Sigmoid colon (tissue), 3 donors: ENCODE measurements around the gene PRKAG2.

ENCODE experiments used
- POLR2A ChIP-seq, 2 donors: fragments of 450-650 bp; IDR thresholded peaks; one replicate each; pipeline ENCODE4 v1.6.1; 2016; ENCODE audit warnings: antibody characterized with exemption in 2 of 2, mild to moderate bottlenecking in 2 of 2, moderate library complexity in 2 of 2
- TF ChIP-seq, protein P1 (sequence below), 4 experiments: fragments of 450-650 bp in 3 of 4; fragments of 200-600 bp in 1 of 4; IDR thresholded peaks; one replicate each; pipeline ENCODE4 v1.5.1; 2016 to 2019; ENCODE audit warnings: antibody characterized with exemption in 4 of 4, mild to moderate bottlenecking in 3 of 4, moderate library complexity in 2 of 4

DNA sequence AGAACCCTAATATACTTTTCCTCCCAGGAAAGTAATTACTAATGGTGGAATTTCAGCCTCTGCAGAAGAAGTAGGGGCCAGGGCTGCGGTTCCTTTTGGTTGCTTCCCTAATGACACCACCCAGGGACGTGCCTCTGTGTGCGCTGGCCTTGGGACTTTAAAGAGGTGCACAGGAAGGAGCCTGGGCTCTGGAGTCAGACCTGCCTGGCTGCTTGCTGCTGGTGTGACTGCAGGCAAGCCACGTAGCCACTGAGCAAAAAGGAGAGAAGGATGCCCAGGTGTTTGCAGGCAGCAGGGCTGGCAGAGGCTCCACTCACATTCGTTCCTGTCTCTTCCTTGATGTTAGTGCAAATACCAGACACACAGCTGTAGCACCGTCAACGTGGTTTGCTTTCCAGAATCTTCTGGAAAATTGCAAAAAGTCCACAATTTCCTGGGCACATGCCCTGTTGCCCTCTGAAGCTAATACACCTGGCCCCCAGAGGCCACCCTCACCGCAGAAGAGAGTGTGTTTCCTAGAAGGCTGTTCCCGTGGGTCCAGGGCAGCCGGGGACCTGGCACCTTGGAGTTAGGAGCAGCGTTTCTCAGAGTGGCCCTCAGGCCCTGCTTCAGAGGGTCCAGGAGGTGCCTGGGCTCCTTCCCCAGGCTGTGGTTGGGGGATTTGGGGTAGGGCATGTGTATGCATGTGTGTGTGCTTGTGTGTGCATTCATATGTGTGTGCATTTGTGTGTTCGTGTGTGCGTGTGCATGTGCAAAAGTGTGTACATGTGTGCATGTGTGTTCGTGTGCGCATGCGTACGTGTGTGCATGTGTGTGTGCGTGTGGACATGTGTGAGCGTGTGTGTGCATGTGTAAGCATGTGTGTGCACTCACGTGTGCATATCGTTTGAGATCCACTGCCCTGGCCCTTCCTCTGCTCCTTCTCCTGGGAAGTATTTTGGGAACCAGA, 12.8 kb upstream of the PRKAG2 start:
- TF ChIP-seq POLR2A (IDR thresholded peaks at IDR 0.05) = no peak
- TF ChIP-seq, protein P1, sequence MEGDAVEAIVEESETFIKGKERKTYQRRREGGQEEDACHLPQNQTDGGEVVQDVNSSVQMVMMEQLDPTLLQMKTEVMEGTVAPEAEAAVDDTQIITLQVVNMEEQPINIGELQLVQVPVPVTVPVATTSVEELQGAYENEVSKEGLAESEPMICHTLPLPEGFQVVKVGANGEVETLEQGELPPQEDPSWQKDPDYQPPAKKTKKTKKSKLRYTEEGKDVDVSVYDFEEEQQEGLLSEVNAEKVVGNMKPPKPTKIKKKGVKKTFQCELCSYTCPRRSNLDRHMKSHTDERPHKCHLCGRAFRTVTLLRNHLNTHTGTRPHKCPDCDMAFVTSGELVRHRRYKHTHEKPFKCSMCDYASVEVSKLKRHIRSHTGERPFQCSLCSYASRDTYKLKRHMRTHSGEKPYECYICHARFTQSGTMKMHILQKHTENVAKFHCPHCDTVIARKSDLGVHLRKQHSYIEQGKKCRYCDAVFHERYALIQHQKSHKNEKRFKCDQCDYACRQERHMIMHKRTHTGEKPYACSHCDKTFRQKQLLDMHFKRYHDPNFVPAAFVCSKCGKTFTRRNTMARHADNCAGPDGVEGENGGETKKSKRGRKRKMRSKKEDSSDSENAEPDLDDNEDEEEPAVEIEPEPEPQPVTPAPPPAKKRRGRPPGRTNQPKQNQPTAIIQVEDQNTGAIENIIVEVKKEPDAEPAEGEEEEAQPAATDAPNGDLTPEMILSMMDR (IDR thresholded peaks at IDR 0.05) = no peak
